Prostate gland (tissue), 2 donors: Measurements from ENCODE around the gene SLC6A12. TPM values are rescaled to one million over a fixed set of nuclear protein-coding genes. Genes with fewer than 3 reads are reported as not detected.

Source experiments
- DNase-seq: peaks from one replicate; pipeline ENCODE4 v3.0.0-alpha.2; 2019; ENCODE audit warnings: low spot score
- H3K27ac ChIP-seq, 2 donors: fragments of 200-600 bp; sonication (generic); 2 replicates each; pipeline ENCODE4 v1.5.1; 2017 to 2019
- H3K27me3 ChIP-seq: fragments of 200-600 bp; sonication (generic); replicated peaks from 2 replicates; pipeline ENCODE4 v1.5.1; 2019; ENCODE audit not compliant: insufficient read depth
- H3K36me3 ChIP-seq, 2 donors: fragments of 200-600 bp; sonication (generic); 1 replicate in 1 of 2; 2 replicates in 1 of 2; pipeline versions ENCODE4 v1.5.1 to v1.8.1; 2017 to 2019
- H3K4me1 ChIP-seq: fragments of 200-600 bp; sonication (generic); replicated peaks from 2 replicates; pipeline ENCODE4 v1.5.1; 2019
- H3K4me3 ChIP-seq, 2 donors: fragments of 200-600 bp; sonication (generic); 2 replicates each; pipeline ENCODE4 v1.5.1; 2017 to 2019
- H3K9me3 ChIP-seq: fragments of 200-600 bp; sonication (generic); 2 replicates; pipeline ENCODE4 v1.5.1; 2017
- POLR2A ChIP-seq: fragments of 450-650 bp; IDR thresholded peaks from one replicate; pipeline ENCODE4 v1.6.1; 2016; ENCODE audit warnings: antibody characterized with exemption, mild to moderate bottlenecking
- POLR2AphosphoS5 ChIP-seq: sonication (generic); formaldehyde crosslinking; IDR thresholded peaks from one replicate; pipeline ENCODE4 v1.6.1; 2017; ENCODE audit warnings: antibody characterized with exemption
- WGBS: methylation state at CpG from one replicate; pipeline ENCODE4 v1.1.5; 2018; 5-methylcytosine and 5-hydroxymethylcytosine counted together
- intact Hi-C: fragments of 100-400 bp; cut with DNase I; formaldehyde crosslinking; loops from one replicate; pipeline ENCODE4 v1.14.2; 2022
- total RNA-seq, 2 donors: library from RNA; depleted of rRNA; stranded (reverse); fragments of >200 nt; gene quantifications; one replicate each; pipeline ENCODE4 v1.1.0, GENCODE V29; 2016
- TF ChIP-seq, protein P1 (sequence below), 4 experiments: fragments of 200-600 bp in 2 of 4; fragments of 450-650 bp in 2 of 4; sonication (generic) in 2 of 4; IDR thresholded peaks; 1 replicate in 3 of 4; 2 replicates in 1 of 4; pipeline ENCODE4 v1.5.1; 2016 to 2019; ENCODE audit warnings: antibody characterized with exemption in 4 of 4, mild to moderate bottlenecking in 2 of 4, moderate library complexity in 2 of 4

SLC6A12 gene
- total RNA-seq, 2 donors from 2014 or later = 1.0 to 1.9 TPM

DNA sequence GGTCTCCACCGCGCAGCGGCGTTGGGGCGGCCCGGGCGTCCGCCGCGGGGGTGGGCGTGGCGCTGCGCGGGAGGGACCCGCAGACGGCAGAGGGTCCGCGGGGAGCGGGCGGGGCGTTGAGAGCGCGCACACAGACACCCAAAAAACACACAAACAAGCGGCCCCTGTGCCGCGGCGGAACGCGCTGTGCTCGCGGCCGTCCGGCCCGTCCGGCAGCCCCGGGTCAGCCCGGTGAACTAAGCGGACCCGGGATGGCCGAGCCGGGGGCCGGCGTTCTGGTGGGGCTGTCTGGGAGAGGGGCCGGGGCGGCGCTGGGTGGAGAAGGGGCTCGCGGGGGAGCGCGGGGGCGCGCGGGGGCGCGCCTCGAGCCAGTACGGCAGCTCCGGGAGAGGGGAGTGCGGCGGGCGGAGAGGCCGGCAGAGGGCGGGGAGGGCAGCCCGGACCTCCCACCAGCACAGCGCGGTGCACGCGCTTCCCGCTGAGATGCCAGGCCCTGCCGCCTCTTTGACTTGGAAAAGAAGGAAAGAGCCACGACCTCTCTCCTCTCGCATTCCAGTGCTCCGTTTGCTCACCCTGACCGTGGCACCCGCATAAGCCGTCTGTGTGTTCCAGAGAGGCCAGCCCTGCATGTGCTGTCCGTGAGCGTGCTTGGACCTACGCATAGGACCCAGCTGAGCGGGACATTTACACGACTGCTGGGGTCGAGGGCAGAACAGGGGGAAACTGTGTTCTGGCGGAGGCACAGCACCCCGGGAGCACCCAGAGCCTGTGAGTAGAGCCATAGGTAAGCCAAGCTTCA lies 10.3 kb downstream of the SLC6A12 start:
- no peak for DNase-seq
- intact Hi-C loops = no loop called here
- no peaks in the 10 kb centered on the region for H3K27me3 ChIP-seq

GRCh38 chr12:203074-203461 lies 10.9 kb downstream of the SLC6A12 start:
- no peak for TF ChIP-seq POLR2A
- TF ChIP-seq, protein P1, sequence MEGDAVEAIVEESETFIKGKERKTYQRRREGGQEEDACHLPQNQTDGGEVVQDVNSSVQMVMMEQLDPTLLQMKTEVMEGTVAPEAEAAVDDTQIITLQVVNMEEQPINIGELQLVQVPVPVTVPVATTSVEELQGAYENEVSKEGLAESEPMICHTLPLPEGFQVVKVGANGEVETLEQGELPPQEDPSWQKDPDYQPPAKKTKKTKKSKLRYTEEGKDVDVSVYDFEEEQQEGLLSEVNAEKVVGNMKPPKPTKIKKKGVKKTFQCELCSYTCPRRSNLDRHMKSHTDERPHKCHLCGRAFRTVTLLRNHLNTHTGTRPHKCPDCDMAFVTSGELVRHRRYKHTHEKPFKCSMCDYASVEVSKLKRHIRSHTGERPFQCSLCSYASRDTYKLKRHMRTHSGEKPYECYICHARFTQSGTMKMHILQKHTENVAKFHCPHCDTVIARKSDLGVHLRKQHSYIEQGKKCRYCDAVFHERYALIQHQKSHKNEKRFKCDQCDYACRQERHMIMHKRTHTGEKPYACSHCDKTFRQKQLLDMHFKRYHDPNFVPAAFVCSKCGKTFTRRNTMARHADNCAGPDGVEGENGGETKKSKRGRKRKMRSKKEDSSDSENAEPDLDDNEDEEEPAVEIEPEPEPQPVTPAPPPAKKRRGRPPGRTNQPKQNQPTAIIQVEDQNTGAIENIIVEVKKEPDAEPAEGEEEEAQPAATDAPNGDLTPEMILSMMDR (IDR thresholded peaks at IDR 0.05) = no peak
- intact Hi-C loops = no loop called here
- H3K4me1 ChIP-seq = no peaks in the 10 kb centered on the region
- H3K9me3 ChIP-seq = no peaks in the 10 kb centered on the region
- H3K27me3 ChIP-seq = no peaks in the 10 kb centered on the region
- WGBS = 61% methylated on average over 16 of the region's 16 CpGs
- DNase-seq = no peak
- peak overlapping the region; percentile 37 to 46 for H3K4me3 ChIP-seq
- H3K36me3 ChIP-seq = no peaks in the 10 kb centered on the region
- H3K27ac ChIP-seq = no peak overlapping the region

More for the DNA sequence above, 10.3 kb downstream of the SLC6A12 start:
- TF ChIP-seq POLR2AphosphoS5 (no peak), POLR2A (no peak)
- TF ChIP-seq, protein P1 (IDR thresholded peaks at IDR 0.05) = no peak
- Histone ChIP-seq H3K9me3 (no peaks in the 10 kb centered on the region), H3K4me1 (no peaks in the 10 kb centered on the region), H3K36me3 (no peaks in the 10 kb centered on the region), H3K4me3 (peak overlapping the region; percentile 37 to 46), H3K27ac (no peak overlapping the region)
- WGBS = 23% methylated on average over 84 of the region's 84 CpGs

DNA sequence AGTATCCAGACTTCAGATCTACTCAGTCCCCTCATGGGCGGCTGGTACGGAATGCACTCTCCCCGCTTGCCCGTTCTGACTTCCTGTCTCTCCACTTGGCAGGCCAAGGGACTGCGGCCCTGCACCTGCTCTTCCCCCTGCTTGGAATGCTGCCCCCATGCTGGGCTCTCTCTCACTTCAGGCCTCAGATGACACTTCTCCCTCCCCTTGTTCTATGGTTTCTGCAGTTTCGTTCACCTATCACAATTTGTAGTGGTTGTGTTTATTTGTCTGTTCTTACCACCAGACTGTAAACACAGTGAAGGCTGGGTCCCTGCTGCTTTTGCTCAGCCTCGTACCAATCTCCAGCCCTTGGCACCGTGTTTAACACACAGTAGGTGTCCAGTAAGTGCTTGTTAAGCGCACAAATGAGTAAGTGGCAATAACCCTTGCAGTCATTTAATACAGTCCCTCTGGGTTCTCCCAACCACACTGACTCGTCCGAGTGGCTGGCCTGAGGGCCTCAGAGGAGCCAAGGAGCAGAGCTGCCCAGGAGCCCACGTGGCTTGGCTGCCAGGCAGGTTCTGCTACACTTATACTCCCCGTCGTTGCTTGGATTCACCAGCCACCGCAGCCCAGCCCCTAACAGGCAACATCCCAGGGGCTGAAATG lies 11.8 kb downstream of the SLC6A12 start:
- no peaks in the 10 kb centered on the region for H3K9me3 ChIP-seq
- TF ChIP-seq POLR2AphosphoS5 (peak; percentile 54), POLR2A (no peak)
- TF ChIP-seq, protein P1 (IDR thresholded peaks at IDR 0.05) = no peak
- peak; percentile 53 for DNase-seq
- no peaks in the 10 kb centered on the region for H3K4me1 ChIP-seq
- no peaks in the 10 kb centered on the region for H3K27me3 ChIP-seq
- H3K4me3 ChIP-seq = no peak overlapping the region
- 36% methylated on average over 15 of the region's 15 CpGs for WGBS
- no peak overlapping the region for H3K27ac ChIP-seq
- H3K36me3 ChIP-seq = no peaks in the 10 kb centered on the region
- intact Hi-C loops = no loop called here

DNA sequence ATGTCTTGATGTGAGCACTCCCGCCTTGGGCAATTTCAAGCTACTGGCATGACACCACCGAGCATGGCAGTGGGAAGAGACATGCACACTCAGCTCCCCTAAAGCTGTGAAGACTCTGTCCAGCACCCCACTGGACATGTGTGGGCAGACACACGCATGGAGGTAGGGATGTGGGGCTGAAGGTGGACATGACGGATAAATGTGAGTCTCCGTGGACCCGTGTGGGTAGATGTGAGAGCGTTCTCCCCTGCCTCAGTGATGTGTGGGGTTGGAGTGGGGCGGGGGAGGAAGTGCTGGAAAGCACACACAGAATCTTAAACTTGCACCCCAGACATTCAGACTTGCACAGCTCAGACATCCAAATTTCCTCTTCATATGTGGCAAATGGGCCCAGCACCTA lies 12.6 kb downstream of the SLC6A12 start:
- Histone ChIP-seq H3K4me3 (no peak overlapping the region), H3K36me3 (no peaks in the 10 kb centered on the region), H3K4me1 (no peaks in the 10 kb centered on the region), H3K27ac (no peak overlapping the region), H3K9me3 (no peaks in the 10 kb centered on the region), H3K27me3 (no peaks in the 10 kb centered on the region)
- 85% methylated on average over 8 of the region's 8 CpGs for WGBS
- DNase-seq = no peak
- TF ChIP-seq POLR2AphosphoS5 = no peak
- no peak for TF ChIP-seq POLR2A
- TF ChIP-seq, protein P1 (IDR thresholded peaks at IDR 0.05) = no peak
- intact Hi-C loops = no loop called here
